ENCODE measurements around the gene GAK.

GAK gene

GRCh38 chr4:867526-868250, 64.4 kb downstream of the GAK start:
- DNase-seq = no peak

GRCh38 chr4:866761-867390, 65.2 kb downstream of the GAK start:
- DNase-seq = no peak

- DNase-seq = no peak
Observed at GRCh38 chr4:866068-866760, 65.9 kb downstream of the GAK start.

GRCh38 chr4:865572-865971, 66.5 kb downstream of the GAK start:
- no peak for DNase-seq

GRCh38 chr4:865121-865465, 67.0 kb downstream of the GAK start:
- DNase-seq = no peak

- no peak for DNase-seq
Observed at GRCh38 chr4:864456-865120, 67.5 kb downstream of the GAK start.

GRCh38 chr4:860561-860960, 71.6 kb downstream of the GAK start:
- no peak for DNase-seq

- DNase-seq = no peak
Observed at GRCh38 chr4:859496-859895, 72.6 kb downstream of the GAK start.

- no peak for DNase-seq
Observed at GRCh38 chr4:858831-859451, 73.2 kb downstream of the GAK start.

- DNase-seq = no peak
Observed at GRCh38 chr4:858041-858481, 74.1 kb downstream of the GAK start.

- no peak for DNase-seq
Observed at GRCh38 chr4:857461-857860, 74.7 kb downstream of the GAK start.

GRCh38 chr4:856225-856901, 75.8 kb downstream of the GAK start:
- DNase-seq = no peak

- DNase-seq = no peak
Observed at GRCh38 chr4:855880-856224, 76.3 kb downstream of the GAK start.

- no peak for DNase-seq
Observed at GRCh38 chr4:854356-854755, 77.8 kb downstream of the GAK start.

GRCh38 chr4:853416-853781, 78.7 kb downstream of the GAK start:
- no peak for DNase-seq

GRCh38 chr4:851701-852430, 80.2 kb downstream of the GAK start:
- DNase-seq = no peak

GRCh38 chr4:850323-850945, 81.7 kb downstream of the GAK start:
- DNase-seq = no peak

GRCh38 chr4:849478-850175, 82.5 kb downstream of the GAK start:
- no peak for DNase-seq

- DNase-seq = no peak
Observed at GRCh38 chr4:848803-849477, 83.2 kb downstream of the GAK start.

- no peak for DNase-seq
Observed at GRCh38 chr4:848307-848691, 83.8 kb downstream of the GAK start.

All from NCI-H446 (cell line).